Astrocyte (in vitro differentiated cells and primary cell): ENCODE results near the gene MGMT. TPM values are rescaled to one million over a fixed set of nuclear protein-coding genes. Genes with fewer than 3 reads are reported as not detected.

ENCODE experiments used
- DNase-seq: peaks from one replicate; pipeline ENCODE4 v3.0.0-alpha.2; 2010; ENCODE audit warnings: low read depth
- FAIRE-seq: peaks from 2 replicates; lab custom pipeline; 2011; peaks lifted over from hg19 to GRCh38; lab: Jason Lieb, UNC
- H2AFZ ChIP-seq: 2 replicates; pipeline ENCODE4 v1.6.0; 2012; ENCODE audit warnings: low read depth, low read length, inconsistent platforms
- H3K27ac ChIP-seq: 2 replicates; pipeline ENCODE4 v1.5.1; 2011; ENCODE audit warnings: low read depth, low read length, inconsistent platforms
- H3K27me3 ChIP-seq: 2 replicates; pipeline ENCODE4 v1.6.0; 2011; ENCODE audit warnings: low read length, inconsistent platforms; ENCODE audit not compliant: insufficient read depth
- H3K36me3 ChIP-seq: 2 replicates; pipeline ENCODE4 v1.5.1; 2011; ENCODE audit warnings: low read length, inconsistent platforms; ENCODE audit not compliant: insufficient read depth
- H3K4me1 ChIP-seq: 2 replicates; pipeline ENCODE4 v1.5.1; 2011; ENCODE audit warnings: low read length, inconsistent platforms; ENCODE audit not compliant: insufficient read depth
- H3K4me2 ChIP-seq: 2 replicates; pipeline ENCODE4 v1.6.0; 2012; ENCODE audit warnings: low read length, inconsistent platforms
- H3K4me3 ChIP-seq: 2 replicates; pipeline ENCODE4 v1.5.1; 2011; ENCODE audit warnings: low read depth, mild to moderate bottlenecking, low read length, inconsistent platforms; ENCODE audit not compliant: insufficient read depth
- H3K79me2 ChIP-seq: 2 replicates; pipeline ENCODE4 v1.6.0; 2012; ENCODE audit warnings: mild to moderate bottlenecking, low read length, inconsistent platforms; ENCODE audit not compliant: insufficient read depth
- H3K9ac ChIP-seq: 2 replicates; pipeline ENCODE4 v1.6.0; 2012; ENCODE audit warnings: mild to moderate bottlenecking, low read length, inconsistent platforms
- H3K9me3 ChIP-seq: 2 replicates; pipeline ENCODE4 v1.5.1; 2012; ENCODE audit warnings: low read depth, mild to moderate bottlenecking, low read length, inconsistent platforms; ENCODE audit not compliant: insufficient read depth
- H4K20me1 ChIP-seq: 2 replicates; pipeline ENCODE4 v1.6.0; 2012; ENCODE audit warnings: low read length, inconsistent platforms; ENCODE audit not compliant: insufficient read depth
- H3K27ac Mint-ChIP-seq: one replicate; pipeline ENCODE4 v1.8.0; 2021; ENCODE audit warnings: mild to moderate bottlenecking, mixed read lengths; ENCODE audit not compliant: unreplicated experiment
- H3K27me3 Mint-ChIP-seq: one replicate; pipeline ENCODE4 v1.8.0; 2021; ENCODE audit warnings: low read depth, mixed read lengths; ENCODE audit not compliant: unreplicated experiment
- H3K36me3 Mint-ChIP-seq: one replicate; pipeline ENCODE4 v1.8.0; 2021; ENCODE audit warnings: low read depth, mixed read lengths; ENCODE audit not compliant: unreplicated experiment
- H3K4me1 Mint-ChIP-seq: one replicate; pipeline ENCODE4 v1.8.0; 2021; ENCODE audit warnings: low read depth, mixed read lengths; ENCODE audit not compliant: unreplicated experiment
- H3K4me3 Mint-ChIP-seq: one replicate; pipeline ENCODE4 v1.8.0; 2021; ENCODE audit warnings: mild to moderate bottlenecking, moderate library complexity, mixed read lengths; ENCODE audit not compliant: unreplicated experiment
- H3K9me3 Mint-ChIP-seq: one replicate; pipeline ENCODE4 v1.8.0; 2021; ENCODE audit warnings: mild to moderate bottlenecking, mixed read lengths; ENCODE audit not compliant: unreplicated experiment
- CTCF ChIP-seq: IDR thresholded peaks from 2 replicates; pipeline ENCODE4 v1.5.1; 2011; ENCODE audit warnings: low read depth, mild to moderate bottlenecking, inconsistent platforms, low read length, moderate library complexity; ENCODE audit not compliant: insufficient read depth
- EZH2 ChIP-seq: IDR thresholded peaks from 2 replicates; pipeline ENCODE4 v1.6.1; 2012; ENCODE audit warnings: mild to moderate bottlenecking, low read length, inconsistent platforms; ENCODE audit not compliant: insufficient read depth
- total RNA-seq: library from RNA; stranded (reverse); gene quantifications from 2 replicates; pipeline ENCODE4 v1.2.1, GENCODE V29; 2021

Gene MGMT
- total RNA-seq, 1 donor from 2014 or later: 9.5 TPM

- Histone ChIP-seq H4K20me1 (no peaks in the 10 kb centered on the region), H3K79me2 (no peaks in the 10 kb centered on the region), H2AFZ (no peak overlapping the region), H3K4me3 (no peak overlapping the region), H3K36me3 (no peaks in the 10 kb centered on the region), H3K4me1 (no peaks in the 10 kb centered on the region), H3K27me3 (no peaks in the 10 kb centered on the region), H3K9ac (no peak overlapping the region), H3K27ac (no peak overlapping the region), H3K9me3 (peaks cover 9% of the 10 kb centered on the region), H3K4me2 (no peak overlapping the region)
- DNase-seq (no peak), FAIRE-seq (no peak)
- H3K27ac Mint-ChIP-seq: no peak overlapping the region
- no peaks in the 10 kb centered on the region for H3K36me3 Mint-ChIP-seq
- no peaks in the 10 kb centered on the region for H3K9me3 Mint-ChIP-seq
- TF ChIP-seq EZH2 (no peak), CTCF (no peak)
- peaks cover 7% of the 10 kb centered on the region for H3K27me3 Mint-ChIP-seq
- no peak overlapping the region for H3K4me3 Mint-ChIP-seq
- H3K4me1 Mint-ChIP-seq: no peaks in the 10 kb centered on the region
Measured at GRCh38 chr10:129796710-129797420, 329.8 kb downstream of the MGMT start.

DNA sequence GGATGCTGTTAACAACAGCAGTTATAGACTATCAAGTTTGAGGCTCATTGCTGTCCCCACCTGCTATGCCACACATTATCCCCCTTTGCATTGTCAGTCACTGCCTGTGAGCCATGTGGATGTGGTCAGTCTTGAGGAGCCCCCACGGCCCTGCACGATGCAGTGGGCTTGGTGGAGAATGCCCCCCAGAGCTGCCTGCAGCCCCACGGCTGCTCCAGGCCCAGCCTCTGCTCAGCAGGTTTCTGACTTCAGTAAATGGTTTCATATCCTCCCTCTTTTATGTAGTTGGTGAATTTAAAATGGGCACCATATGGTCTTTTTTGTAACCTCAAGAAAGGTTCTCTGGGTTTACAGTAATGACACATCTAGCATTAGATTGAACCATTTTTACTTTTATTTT is 332.9 kb downstream of the MGMT start:
- H3K36me3 ChIP-seq: no peaks in the 10 kb centered on the region
- no peaks in the 10 kb centered on the region for H4K20me1 ChIP-seq
- H3K4me1 ChIP-seq: no peaks in the 10 kb centered on the region
- Mint-ChIP-seq H3K27me3 (peaks cover 7% of the 10 kb centered on the region), H3K27ac (no peak overlapping the region), H3K4me1 (no peaks in the 10 kb centered on the region), H3K4me3 (no peak overlapping the region), H3K36me3 (no peaks in the 10 kb centered on the region), H3K9me3 (peaks cover 4% of the 10 kb centered on the region)
- TF ChIP-seq CTCF (no peak), EZH2 (no peak)
- no peak overlapping the region for H2AFZ ChIP-seq
- H3K27me3 ChIP-seq: no peaks in the 10 kb centered on the region
- H3K9me3 ChIP-seq: peaks cover 2% of the 10 kb centered on the region
- no peak overlapping the region for H3K4me2 ChIP-seq
- no peak overlapping the region for H3K4me3 ChIP-seq
- no peak for DNase-seq
- no peaks in the 10 kb centered on the region for H3K79me2 ChIP-seq
- no peak overlapping the region for H3K27ac ChIP-seq
- no peak overlapping the region for H3K9ac ChIP-seq
- no peak for FAIRE-seq

GRCh38 chr10:129800796-129801340 is 333.8 kb downstream of the MGMT start:
- Histone ChIP-seq H3K79me2 (no peaks in the 10 kb centered on the region), H3K36me3 (no peaks in the 10 kb centered on the region), H4K20me1 (no peaks in the 10 kb centered on the region), H3K4me2 (no peak overlapping the region), H3K9ac (no peak overlapping the region), H3K9me3 (peaks cover 2% of the 10 kb centered on the region), H3K27ac (no peak overlapping the region), H3K27me3 (no peaks in the 10 kb centered on the region), H2AFZ (no peak overlapping the region), H3K4me1 (no peaks in the 10 kb centered on the region), H3K4me3 (no peak overlapping the region)
- H3K4me1 Mint-ChIP-seq: no peaks in the 10 kb centered on the region
- H3K27ac Mint-ChIP-seq: no peak overlapping the region
- H3K36me3 Mint-ChIP-seq: no peaks in the 10 kb centered on the region
- no peak for FAIRE-seq
- TF ChIP-seq EZH2 (no peak), CTCF (no peak)
- H3K27me3 Mint-ChIP-seq: peaks cover 7% of the 10 kb centered on the region
- no peak overlapping the region for H3K4me3 Mint-ChIP-seq
- no peak for DNase-seq
- H3K9me3 Mint-ChIP-seq: peaks cover 4% of the 10 kb centered on the region
